Osteoblast (primary cell): ENCODE measurements around the gene ZNF101. TPM values are rescaled to one million over a fixed set of nuclear protein-coding genes. Genes with fewer than 3 reads are reported as not detected.
"Not testable (repeated sequence)": the region's sequence is repeated elsewhere in the genome, so short reads cannot be mapped to it uniquely, and the experiment has no call there.

Source experiments
- DNase-seq: peaks from one replicate; pipeline ENCODE4 v3.0.0; 2011; ENCODE audit warnings: low spot score, mixed read lengths; ENCODE audit not compliant: insufficient read length; ENCODE audit errors: missing footprints
- H2AFZ ChIP-seq: 2 replicates; pipeline ENCODE4 v1.6.0; 2011; ENCODE audit warnings: mild to moderate bottlenecking, low read length
- H3K27ac ChIP-seq: 2 replicates; pipeline ENCODE4 v1.5.1; 2011; ENCODE audit warnings: mild to moderate bottlenecking, low read depth, low read length, moderate library complexity
- H3K27me3 ChIP-seq: 2 replicates; pipeline ENCODE4 v1.6.0; 2012; ENCODE audit warnings: mild to moderate bottlenecking, control low read depth, inconsistent platforms, low read length, moderate library complexity; ENCODE audit not compliant: insufficient read depth
- H3K36me3 ChIP-seq: 2 replicates; pipeline ENCODE4 v1.5.1; 2011; ENCODE audit warnings: mild to moderate bottlenecking, low read length, control low read depth, moderate library complexity; ENCODE audit not compliant: insufficient read depth
- H3K4me1 ChIP-seq: 2 replicates; pipeline ENCODE4 v1.5.1; 2011; ENCODE audit warnings: mild to moderate bottlenecking, low read length, control low read depth, moderate library complexity; ENCODE audit not compliant: insufficient read depth
- H3K4me2 ChIP-seq: 2 replicates; pipeline ENCODE4 v1.6.0; 2011; ENCODE audit warnings: mild to moderate bottlenecking, low read length; ENCODE audit not compliant: insufficient read depth
- H3K4me3 ChIP-seq: fragments of 200-600 bp; sonication (generic); 3 replicates; pipeline ENCODE4 v1.5.1; 2012; ENCODE audit warnings: mild to moderate bottlenecking, low read length, inconsistent platforms; ENCODE audit not compliant: insufficient read depth
- H3K79me2 ChIP-seq: 2 replicates; pipeline ENCODE4 v1.6.0; 2012; ENCODE audit warnings: mild to moderate bottlenecking, low read length, control low read depth, inconsistent platforms; ENCODE audit not compliant: insufficient read depth
- H3K9me3 ChIP-seq: 2 replicates; pipeline ENCODE4 v1.5.1; 2011; ENCODE audit warnings: low read depth, low read length, control low read depth
- H4K20me1 ChIP-seq: 2 replicates; pipeline ENCODE4 v1.6.0; 2012; ENCODE audit warnings: mild to moderate bottlenecking, low read length, control low read depth; ENCODE audit not compliant: insufficient read depth
- total RNA-seq: library from RNA; depleted of rRNA; stranded (reverse); fragments of >200 nt; gene quantifications from 2 replicates; pipeline ENCODE4 v1.2.3, GENCODE V29; 2012
- TF ChIP-seq, protein P1 (sequence below): IDR thresholded peaks from 2 replicates; pipeline ENCODE4 v1.5.1; 2011; ENCODE audit warnings: mild to moderate bottlenecking, low read depth, low read length, moderate library complexity; ENCODE audit errors: extremely low read depth

Gene ZNF101
- total RNA-seq, 1 donor: 7.2 TPM

DNA sequence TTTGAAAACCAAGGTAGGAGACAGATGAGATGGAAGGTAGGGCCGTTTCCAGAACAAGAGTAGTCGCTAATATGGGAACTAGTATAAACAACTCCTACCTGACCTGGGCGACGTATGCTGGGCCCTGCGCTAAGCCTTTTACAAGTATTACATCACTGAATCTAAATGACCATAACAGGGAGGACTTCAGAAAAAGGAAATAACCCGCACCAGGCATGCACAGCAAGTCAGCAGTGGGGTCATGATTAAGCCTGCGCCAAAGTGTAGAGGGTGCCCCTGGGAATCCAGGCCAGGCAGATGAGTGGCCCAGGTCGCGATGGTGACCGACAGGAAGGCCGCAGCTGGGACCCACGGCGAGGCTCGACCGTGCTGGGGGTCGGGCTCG lies 5.8 kb upstream of the ZNF101 start:
- no peaks in the 10 kb centered on the region for H3K27me3 ChIP-seq
- peaks cover 43% of the 10 kb centered on the region for H3K79me2 ChIP-seq
- H3K36me3 ChIP-seq: peaks cover 21% of the 10 kb centered on the region
- TF ChIP-seq, protein P1, sequence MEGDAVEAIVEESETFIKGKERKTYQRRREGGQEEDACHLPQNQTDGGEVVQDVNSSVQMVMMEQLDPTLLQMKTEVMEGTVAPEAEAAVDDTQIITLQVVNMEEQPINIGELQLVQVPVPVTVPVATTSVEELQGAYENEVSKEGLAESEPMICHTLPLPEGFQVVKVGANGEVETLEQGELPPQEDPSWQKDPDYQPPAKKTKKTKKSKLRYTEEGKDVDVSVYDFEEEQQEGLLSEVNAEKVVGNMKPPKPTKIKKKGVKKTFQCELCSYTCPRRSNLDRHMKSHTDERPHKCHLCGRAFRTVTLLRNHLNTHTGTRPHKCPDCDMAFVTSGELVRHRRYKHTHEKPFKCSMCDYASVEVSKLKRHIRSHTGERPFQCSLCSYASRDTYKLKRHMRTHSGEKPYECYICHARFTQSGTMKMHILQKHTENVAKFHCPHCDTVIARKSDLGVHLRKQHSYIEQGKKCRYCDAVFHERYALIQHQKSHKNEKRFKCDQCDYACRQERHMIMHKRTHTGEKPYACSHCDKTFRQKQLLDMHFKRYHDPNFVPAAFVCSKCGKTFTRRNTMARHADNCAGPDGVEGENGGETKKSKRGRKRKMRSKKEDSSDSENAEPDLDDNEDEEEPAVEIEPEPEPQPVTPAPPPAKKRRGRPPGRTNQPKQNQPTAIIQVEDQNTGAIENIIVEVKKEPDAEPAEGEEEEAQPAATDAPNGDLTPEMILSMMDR: no peak
- no peaks in the 10 kb centered on the region for H3K9me3 ChIP-seq
- DNase-seq: no peak
- peak overlapping the region; percentile 87 for H3K27ac ChIP-seq
- H2AFZ ChIP-seq: peak overlapping the region; percentile 93
- peak overlapping the region; percentile 90 for H3K4me2 ChIP-seq
- peaks cover 22% of the 10 kb centered on the region for H4K20me1 ChIP-seq
- H3K4me1 ChIP-seq: peaks cover 12% of the 10 kb centered on the region
- H3K4me3 ChIP-seq: peak overlapping the region; percentile 85

GRCh38 chr19:19663256-19664120 lies 5.2 kb upstream of the ZNF101 start, which contains the start of gene ATP13A1:
Gene ATP13A1, minus strand, starts transcription at chr19:19663676. Its CDS starts 10 bp downstream, at chr19:19663666.
- H3K9me3 ChIP-seq: no peaks in the 10 kb centered on the region
- H3K4me1 ChIP-seq: peaks cover 16% of the 10 kb centered on the region
- H3K27ac ChIP-seq: peak within 1 kb of the TSS; percentile 87
- peaks cover 22% of the 10 kb centered on the region for H4K20me1 ChIP-seq
- peak within 1 kb of the TSS; percentile 90 for H3K4me2 ChIP-seq
- peak within 1 kb of the TSS; percentile 93 for H2AFZ ChIP-seq
- DNase-seq: peak; percentile 99
- TF ChIP-seq, protein P1: no peak
- H3K36me3 ChIP-seq: peaks cover 15% of the 10 kb centered on the region
- H3K79me2 ChIP-seq: peaks cover 39% of the 10 kb centered on the region
- peak within 1 kb of the TSS; percentile 85 for H3K4me3 ChIP-seq
- no peaks in the 10 kb centered on the region for H3K27me3 ChIP-seq

GRCh38 chr19:19665420-19665948 lies 3.2 kb upstream of the ZNF101 start:
- DNase-seq, H2AFZ ChIP-seq, H3K27ac ChIP-seq, H3K4me2 ChIP-seq, H3K36me3 ChIP-seq, H3K4me3 ChIP-seq, H3K27me3 ChIP-seq, H3K9me3 ChIP-seq: not testable (repeated sequence)
- Histone ChIP-seq H3K79me2 (peaks cover 43% of the 10 kb centered on the region), H3K4me1 (peaks cover 24% of the 10 kb centered on the region), H4K20me1 (peaks cover 22% of the 10 kb centered on the region)

GRCh38 chr19:19670070-19670551 lies 1.5 kb downstream of the ZNF101 start:
- no peaks in the 10 kb centered on the region for H3K27me3 ChIP-seq
- peak overlapping the region; percentile 95 for H3K4me3 ChIP-seq
- peak overlapping the region; percentile 94 for H3K4me2 ChIP-seq
- no peaks in the 10 kb centered on the region for H4K20me1 ChIP-seq
- TF ChIP-seq, protein P1: no peak
- peaks cover 12% of the 10 kb centered on the region for H3K4me1 ChIP-seq
- no peaks in the 10 kb centered on the region for H3K9me3 ChIP-seq
- DNase-seq: peak; percentile 10
- peaks cover 17% of the 10 kb centered on the region for H3K79me2 ChIP-seq
- no peaks in the 10 kb centered on the region for H3K36me3 ChIP-seq
- no peak overlapping the region for H3K27ac ChIP-seq
- H2AFZ ChIP-seq: peak overlapping the region; percentile 98
